Large intestine (tissue), 3 donors: Measurements from ENCODE around the gene RAB4A. TPM values are rescaled to one million over a fixed set of nuclear protein-coding genes. Genes with fewer than 3 reads are reported as not detected.

Experiments
- DNase-seq, 2 donors: peaks; one replicate each; pipeline versions ENCODE4 v3.0.0 to v3.0.0-alpha.2; 2013
- H3K27ac ChIP-seq: one replicate; pipeline ENCODE4 v1.5.1; 2013; ENCODE audit warnings: low read length
- H3K27me3 ChIP-seq: 2 replicates; pipeline ENCODE4 v1.6.1; 2013; ENCODE audit warnings: low read length; ENCODE audit not compliant: control insufficient read depth, insufficient read depth
- H3K36me3 ChIP-seq: 2 replicates; pipeline ENCODE4 v1.6.1; 2013; ENCODE audit warnings: low read length; ENCODE audit not compliant: control insufficient read depth, insufficient read depth
- H3K4me1 ChIP-seq: one replicate; pipeline ENCODE4 v1.6.1; 2013; ENCODE audit warnings: low read length; ENCODE audit not compliant: control insufficient read depth, insufficient read depth
- H3K4me3 ChIP-seq: one replicate; pipeline ENCODE4 v1.5.1; 2013; ENCODE audit warnings: low read length
- H3K9me3 ChIP-seq: one replicate; pipeline ENCODE4 v1.6.1; 2013; ENCODE audit warnings: mild to moderate bottlenecking, low read depth, low read length, moderate library complexity; ENCODE audit not compliant: control insufficient read depth
- WGBS: methylation state at CpG from one replicate; pipeline ENCODE4 v1.1.5; 2013; ENCODE audit warnings: low lambda C conversion rate; ENCODE audit not compliant: insufficient coverage; 5-methylcytosine and 5-hydroxymethylcytosine counted together
- polyA plus RNA-seq: library from polyadenylated mRNA; unstranded; fragments of 120-200 nt; gene quantifications from one replicate; pipeline ENCODE4 v1.2.1, GENCODE V29; 2013

The RAB4A gene
- polyA plus RNA-seq, 1 donor = 60.2 TPM

- no peak overlapping the region for H3K4me3 ChIP-seq
- WGBS = 100% methylated on average over 1 of the region's 2 CpGs
- no peaks in the 10 kb centered on the region for H3K4me1 ChIP-seq
- H3K36me3 ChIP-seq = no peaks in the 10 kb centered on the region
- H3K27me3 ChIP-seq = no peaks in the 10 kb centered on the region
- no peak overlapping the region for H3K27ac ChIP-seq
- no peaks in the 10 kb centered on the region for H3K9me3 ChIP-seq
- no peak for DNase-seq
These were observed 3.9 kb upstream of the RAB4A start for GRCh38 chr1:229266832-229267500.

DNA sequence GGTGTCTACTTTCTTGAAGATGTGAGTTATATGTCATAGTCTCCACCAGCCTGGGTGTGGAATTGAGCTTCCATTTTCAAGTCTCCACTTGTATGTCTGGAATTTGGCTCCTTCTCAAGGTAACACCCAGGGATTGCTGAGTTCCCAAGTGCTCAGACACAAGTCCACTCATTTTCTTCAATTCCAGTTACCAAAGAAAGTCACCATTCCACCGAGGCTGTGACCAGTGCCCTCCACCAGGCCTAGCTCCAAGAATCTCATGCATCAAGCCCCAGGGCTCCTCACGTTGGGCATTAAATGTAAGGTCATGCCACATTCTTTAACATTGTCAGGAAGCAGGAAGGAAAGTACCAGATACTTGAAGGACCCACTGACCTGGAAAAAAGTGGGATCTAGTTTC, 2.4 kb upstream of the RAB4A start:
- no peak overlapping the region for H3K27ac ChIP-seq
- H3K27me3 ChIP-seq = no peaks in the 10 kb centered on the region
- no peak overlapping the region for H3K4me3 ChIP-seq
- DNase-seq = no peak
- no peaks in the 10 kb centered on the region for H3K9me3 ChIP-seq
- H3K36me3 ChIP-seq = no peaks in the 10 kb centered on the region
- H3K4me1 ChIP-seq = peaks cover 14% of the 10 kb centered on the region
- no CpG with 5 or more reads among the region's 2 CpGs for WGBS

DNA sequence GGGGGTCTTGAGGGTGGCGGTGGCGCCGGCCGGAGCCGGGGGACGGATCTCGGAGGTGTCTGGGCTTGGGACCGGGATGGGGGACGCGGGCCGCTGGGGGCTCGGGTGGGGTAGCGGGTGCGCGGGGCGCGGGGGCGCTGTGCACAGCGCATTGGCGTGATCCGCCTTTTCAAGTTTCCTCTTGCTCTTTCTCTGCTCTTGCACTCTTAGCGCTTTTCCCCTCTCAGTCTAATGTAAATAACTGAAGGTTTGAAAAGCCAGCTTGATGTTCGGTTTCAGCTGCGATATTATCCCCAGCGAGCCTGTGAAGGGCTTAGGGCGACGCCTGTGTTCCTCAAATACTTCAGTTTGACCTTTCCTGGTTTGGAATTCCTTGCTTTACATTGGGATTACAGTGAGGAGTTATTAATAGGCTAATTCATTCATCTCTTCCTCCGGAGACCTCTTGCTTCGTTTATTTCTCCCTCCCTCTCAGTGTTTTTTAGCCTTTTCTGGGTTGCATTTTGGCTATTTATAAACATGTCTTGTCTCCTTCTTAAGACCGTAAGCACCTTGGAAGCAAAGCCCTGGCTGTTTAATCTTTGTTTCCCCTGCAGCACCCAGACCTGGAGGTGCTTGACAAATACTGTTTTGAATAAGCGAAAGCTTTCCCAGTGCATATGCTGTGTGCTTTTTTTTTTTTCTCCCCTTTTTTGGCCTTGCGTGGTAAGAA, 693 bp downstream of the RAB4A start:
- peaks cover 22% of the 10 kb centered on the region for H3K4me1 ChIP-seq
- H3K36me3 ChIP-seq = no peaks in the 10 kb centered on the region
- H3K4me3 ChIP-seq = peak overlapping the region; percentile 54
- peak overlapping the region; percentile 63 for H3K27ac ChIP-seq
- H3K9me3 ChIP-seq = no peaks in the 10 kb centered on the region
- WGBS = 2% methylated on average over 10 of the region's 32 CpGs
- DNase-seq = peak in 1 of 2 donors; percentile 26
- H3K27me3 ChIP-seq = no peaks in the 10 kb centered on the region

GRCh38 chr1:229272164-229273158, 1.6 kb downstream of the RAB4A start:
- Histone ChIP-seq H3K36me3 (peaks cover 4% of the 10 kb centered on the region), H3K4me1 (peaks cover 22% of the 10 kb centered on the region), H3K27ac (peak overlapping the region; percentile 63), H3K4me3 (peak overlapping the region; percentile 54), H3K27me3 (no peaks in the 10 kb centered on the region), H3K9me3 (no peaks in the 10 kb centered on the region)
- peak in 1 of 2 donors; percentile 17 for DNase-seq
- 40% methylated on average over 2 of the region's 11 CpGs for whole genome bisulfite sequencing

DNA sequence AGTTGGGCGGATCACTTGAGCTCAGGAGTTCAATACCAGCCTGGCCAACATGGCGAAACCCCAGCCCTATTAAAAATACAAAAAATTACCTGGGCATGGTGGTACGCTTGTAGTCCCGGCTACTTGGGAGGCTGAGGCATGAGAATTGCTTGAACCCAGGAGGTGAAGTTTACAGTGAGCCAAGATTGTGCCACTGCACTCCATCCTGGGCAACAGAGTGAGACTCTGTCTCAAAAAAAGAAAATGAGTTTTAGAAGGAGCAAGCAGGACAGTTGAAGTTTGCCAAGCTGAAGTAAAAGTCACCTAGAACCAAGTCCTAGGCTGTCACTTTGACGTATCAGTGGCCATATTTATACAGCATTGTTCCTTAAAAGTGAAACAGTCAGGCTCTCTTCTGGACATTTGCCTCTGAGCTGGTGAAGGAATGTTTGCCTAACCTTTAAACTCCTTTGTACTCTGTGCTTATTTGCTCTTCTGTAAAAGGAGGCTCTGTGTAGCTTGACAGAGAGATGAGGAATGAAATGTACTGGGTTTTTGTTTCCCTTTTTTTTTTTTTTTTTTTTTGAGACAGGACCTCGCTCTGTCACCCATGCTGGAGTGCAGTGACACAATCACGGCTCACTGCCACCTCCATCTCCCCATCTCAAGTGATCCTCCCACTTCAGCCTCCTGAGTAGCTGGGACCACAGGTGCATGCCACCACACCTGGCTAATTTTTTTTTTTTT, 2.8 kb downstream of the RAB4A start:
- WGBS = no CpG with 5 or more reads among the region's 7 CpGs
- Histone ChIP-seq H3K27ac (peak overlapping the region; percentile 51), H3K4me1 (peaks cover 22% of the 10 kb centered on the region), H3K27me3 (no peaks in the 10 kb centered on the region), H3K4me3 (no peak overlapping the region), H3K9me3 (no peaks in the 10 kb centered on the region), H3K36me3 (peaks cover 7% of the 10 kb centered on the region)
- peak; percentile 32 to 64 for DNase-seq

GRCh38 chr1:229275005-229275404, 4.1 kb downstream of the RAB4A start:
- H3K4me1 ChIP-seq = peaks cover 22% of the 10 kb centered on the region
- H3K4me3 ChIP-seq = no peak overlapping the region
- no CpG with 5 or more reads among the region's 2 CpGs for WGBS
- no peak for DNase-seq
- H3K27ac ChIP-seq = no peak overlapping the region
- peaks cover 7% of the 10 kb centered on the region for H3K36me3 ChIP-seq
- no peaks in the 10 kb centered on the region for H3K27me3 ChIP-seq
- H3K9me3 ChIP-seq = no peaks in the 10 kb centered on the region

- no peak for DNase-seq
- H3K4me3 ChIP-seq = no peak overlapping the region
- no peak overlapping the region for H3K27ac ChIP-seq
- 95% methylated on average over 2 of the region's 2 CpGs for WGBS
- peaks cover 7% of the 10 kb centered on the region for H3K36me3 ChIP-seq
- H3K9me3 ChIP-seq = no peaks in the 10 kb centered on the region
- H3K27me3 ChIP-seq = no peaks in the 10 kb centered on the region
- peaks cover 11% of the 10 kb centered on the region for H3K4me1 ChIP-seq
These were observed 7.3 kb downstream of the RAB4A start for GRCh38 chr1:229278120-229278741.

DNA sequence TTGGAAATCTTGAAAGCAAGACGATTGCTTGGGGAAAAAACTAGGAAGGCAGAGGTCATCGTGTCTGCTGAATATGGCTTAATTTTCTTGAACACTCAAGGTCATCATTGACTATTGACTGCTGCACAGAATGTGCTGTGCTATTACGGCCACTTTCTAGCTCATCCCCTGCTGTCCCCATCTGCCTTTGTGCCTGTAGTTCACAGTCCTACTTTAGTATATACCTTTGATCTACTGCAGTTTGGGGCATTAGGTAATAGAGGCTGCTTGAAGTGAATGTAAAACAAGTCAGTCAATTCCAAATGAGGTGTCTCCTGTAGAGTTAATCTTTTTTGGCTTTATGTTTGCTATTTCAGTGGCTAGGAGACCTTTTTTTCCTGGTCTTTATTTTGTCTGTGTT, 8.3 kb downstream of the RAB4A start:
- WGBS = 100% methylated on average over 1 of the region's 3 CpGs
- Histone ChIP-seq H3K9me3 (no peaks in the 10 kb centered on the region), H3K36me3 (peaks cover 7% of the 10 kb centered on the region), H3K4me1 (peaks cover 3% of the 10 kb centered on the region), H3K4me3 (no peak overlapping the region), H3K27me3 (no peaks in the 10 kb centered on the region), H3K27ac (no peak overlapping the region)
- DNase-seq = no peak

GRCh38 chr1:229280037-229280828, 9.3 kb downstream of the RAB4A start:
- Histone ChIP-seq H3K36me3 (peaks cover 7% of the 10 kb centered on the region), H3K27ac (no peak overlapping the region), H3K4me3 (no peak overlapping the region), H3K4me1 (no peaks in the 10 kb centered on the region), H3K9me3 (no peaks in the 10 kb centered on the region), H3K27me3 (no peaks in the 10 kb centered on the region)
- WGBS = 71% methylated on average over 4 of the region's 6 CpGs
- no peak for DNase-seq
